ENCODE results near the gene NELFB. TPM values are rescaled to one million over a fixed set of nuclear protein-coding genes. Genes with fewer than 3 reads are reported as not detected.

NELFB gene
- total RNA-seq, 2 donors from 2014 or later = 73.3 to 86.6 TPM

DNA sequence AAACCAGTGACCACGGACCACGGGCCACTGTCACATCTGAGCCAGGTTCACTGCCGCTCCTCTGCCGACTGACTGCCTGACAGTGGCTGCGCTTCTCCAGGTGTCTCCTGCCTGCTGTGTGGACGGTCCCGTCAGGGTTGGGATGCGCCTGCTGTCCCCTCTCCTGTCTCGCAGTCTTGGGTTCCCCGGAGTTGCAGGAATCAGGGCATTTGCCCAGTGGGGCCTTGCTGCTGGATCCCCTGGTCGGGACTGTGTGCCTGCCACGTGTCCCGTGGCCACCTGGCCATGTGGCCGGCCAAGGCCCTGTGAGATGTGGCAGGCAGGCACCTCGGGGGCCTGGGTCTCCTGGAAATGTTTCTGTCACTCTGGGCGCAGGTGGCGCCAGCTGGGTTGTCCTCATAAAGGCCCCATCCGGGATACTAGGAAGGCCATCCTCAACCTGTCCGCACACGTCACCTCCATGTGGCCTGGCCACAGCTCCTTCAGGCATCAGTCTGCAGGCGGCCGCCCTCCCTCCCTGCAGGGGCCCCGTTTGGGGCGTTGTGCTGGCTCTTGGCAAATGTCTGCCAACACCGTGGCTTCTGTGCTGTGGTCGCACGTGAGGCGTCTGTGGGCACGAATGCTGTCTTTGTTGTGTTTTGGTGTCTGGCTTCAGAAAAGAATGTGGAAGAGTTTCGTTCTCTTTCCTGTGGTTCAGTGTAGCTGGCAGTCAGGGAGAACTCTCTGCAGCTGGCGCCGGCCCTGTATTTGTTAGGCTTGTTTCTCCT is 16.0 kb downstream of the NELFB start:
- DNase-seq = no peak
- H3K4me3 ChIP-seq (ENCODE audit: low read length) = no peak overlapping the region
- H3K27ac ChIP-seq (ENCODE audit: low read depth, low read length) = peak overlapping the region; percentile 4
- H3K36me3 ChIP-seq (ENCODE audit: control insufficient read depth, insufficient read depth, low read length) = peaks cover 42% of the 10 kb centered on the region
- no peak overlapping the region for H3K27ac Mint-ChIP-seq
- H3K4me1 ChIP-seq (ENCODE audit: control insufficient read depth, insufficient read depth, low read length) = peaks cover under 1% of the 10 kb centered on the region
- H3K9ac ChIP-seq (ENCODE audit: extremely low read depth, low read length, poor library complexity, severe bottlenecking) = no peak overlapping the region
- H3K9me3 ChIP-seq (ENCODE audit: control insufficient read depth, low read length) = no peaks in the 10 kb centered on the region
- H3K9me3 Mint-ChIP-seq = no peaks in the 10 kb centered on the region
- H3K36me3 Mint-ChIP-seq (ENCODE audit: low read depth) = peaks cover 37% of the 10 kb centered on the region
- H3K4me1 Mint-ChIP-seq = peaks cover 13% of the 10 kb centered on the region
- H3K27me3 ChIP-seq (ENCODE audit: control insufficient read depth, insufficient read depth, low read length, poor library complexity, severe bottlenecking) = no peaks in the 10 kb centered on the region
- 92 to 95% methylated on average over 20 to 32 of the region's 32 CpGs for WGBS, 2 experiments (ENCODE audit: insufficient coverage in 1 of 2, insufficient read length in 1 of 2)
- no peak overlapping the region for H3K4me3 Mint-ChIP-seq
- TF ChIP-seq, protein P1, sequence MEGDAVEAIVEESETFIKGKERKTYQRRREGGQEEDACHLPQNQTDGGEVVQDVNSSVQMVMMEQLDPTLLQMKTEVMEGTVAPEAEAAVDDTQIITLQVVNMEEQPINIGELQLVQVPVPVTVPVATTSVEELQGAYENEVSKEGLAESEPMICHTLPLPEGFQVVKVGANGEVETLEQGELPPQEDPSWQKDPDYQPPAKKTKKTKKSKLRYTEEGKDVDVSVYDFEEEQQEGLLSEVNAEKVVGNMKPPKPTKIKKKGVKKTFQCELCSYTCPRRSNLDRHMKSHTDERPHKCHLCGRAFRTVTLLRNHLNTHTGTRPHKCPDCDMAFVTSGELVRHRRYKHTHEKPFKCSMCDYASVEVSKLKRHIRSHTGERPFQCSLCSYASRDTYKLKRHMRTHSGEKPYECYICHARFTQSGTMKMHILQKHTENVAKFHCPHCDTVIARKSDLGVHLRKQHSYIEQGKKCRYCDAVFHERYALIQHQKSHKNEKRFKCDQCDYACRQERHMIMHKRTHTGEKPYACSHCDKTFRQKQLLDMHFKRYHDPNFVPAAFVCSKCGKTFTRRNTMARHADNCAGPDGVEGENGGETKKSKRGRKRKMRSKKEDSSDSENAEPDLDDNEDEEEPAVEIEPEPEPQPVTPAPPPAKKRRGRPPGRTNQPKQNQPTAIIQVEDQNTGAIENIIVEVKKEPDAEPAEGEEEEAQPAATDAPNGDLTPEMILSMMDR (conservative IDR thresholded peaks at IDR 0.05) = no peak
- H3K27me3 Mint-ChIP-seq (ENCODE audit: insufficient read depth) = no peaks in the 10 kb centered on the region

DNA sequence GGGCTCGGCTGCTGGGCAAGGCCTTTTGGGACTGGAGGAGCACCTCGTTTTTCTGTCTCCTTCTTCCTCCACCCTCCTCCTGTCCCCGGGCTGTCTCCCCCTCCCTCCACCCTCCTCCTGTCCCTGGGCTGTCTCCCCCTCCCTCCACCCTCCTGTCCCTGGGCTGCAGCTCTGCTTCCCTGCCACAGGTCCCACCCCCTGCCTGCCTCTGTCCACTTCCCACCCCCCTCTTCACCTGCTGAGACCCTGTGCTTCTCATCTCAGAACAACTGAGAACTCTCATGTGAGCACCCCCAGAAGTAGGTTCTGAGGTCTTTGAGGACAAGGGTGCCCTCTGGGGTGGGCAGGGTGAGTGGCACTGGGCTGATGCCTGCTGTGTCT is 16.6 kb downstream of the NELFB start:
- Histone ChIP-seq H3K4me3 (ENCODE audit: low read length) (no peak overlapping the region), H3K27ac (ENCODE audit: low read depth, low read length) (no peak overlapping the region), H3K27me3 (ENCODE audit: control insufficient read depth, insufficient read depth, low read length, poor library complexity, severe bottlenecking) (no peaks in the 10 kb centered on the region), H3K9me3 (ENCODE audit: control insufficient read depth, low read length) (no peaks in the 10 kb centered on the region), H3K9ac (ENCODE audit: extremely low read depth, low read length, poor library complexity, severe bottlenecking) (no peak overlapping the region), H3K36me3 (ENCODE audit: control insufficient read depth, insufficient read depth, low read length) (peaks cover 37% of the 10 kb centered on the region), H3K4me1 (ENCODE audit: control insufficient read depth, insufficient read depth, low read length) (peaks cover 7% of the 10 kb centered on the region)
- no peaks in the 10 kb centered on the region for H3K9me3 Mint-ChIP-seq
- 85% methylated on average over 3 of the region's 3 CpGs; no CpG with 5 or more reads in 1 of the 2 experiments for WGBS, 2 experiments (ENCODE audit: insufficient coverage in 1 of 2, insufficient read length in 1 of 2)
- no peaks in the 10 kb centered on the region for H3K27me3 Mint-ChIP-seq (ENCODE audit: insufficient read depth)
- H3K4me3 Mint-ChIP-seq = no peak overlapping the region
- DNase-seq = no peak
- peaks cover 37% of the 10 kb centered on the region for H3K36me3 Mint-ChIP-seq (ENCODE audit: low read depth)
- TF ChIP-seq, protein P1 (conservative IDR thresholded peaks at IDR 0.05) = no peak
- H3K4me1 Mint-ChIP-seq = peaks cover 15% of the 10 kb centered on the region
- H3K27ac Mint-ChIP-seq = no peak overlapping the region

DNA sequence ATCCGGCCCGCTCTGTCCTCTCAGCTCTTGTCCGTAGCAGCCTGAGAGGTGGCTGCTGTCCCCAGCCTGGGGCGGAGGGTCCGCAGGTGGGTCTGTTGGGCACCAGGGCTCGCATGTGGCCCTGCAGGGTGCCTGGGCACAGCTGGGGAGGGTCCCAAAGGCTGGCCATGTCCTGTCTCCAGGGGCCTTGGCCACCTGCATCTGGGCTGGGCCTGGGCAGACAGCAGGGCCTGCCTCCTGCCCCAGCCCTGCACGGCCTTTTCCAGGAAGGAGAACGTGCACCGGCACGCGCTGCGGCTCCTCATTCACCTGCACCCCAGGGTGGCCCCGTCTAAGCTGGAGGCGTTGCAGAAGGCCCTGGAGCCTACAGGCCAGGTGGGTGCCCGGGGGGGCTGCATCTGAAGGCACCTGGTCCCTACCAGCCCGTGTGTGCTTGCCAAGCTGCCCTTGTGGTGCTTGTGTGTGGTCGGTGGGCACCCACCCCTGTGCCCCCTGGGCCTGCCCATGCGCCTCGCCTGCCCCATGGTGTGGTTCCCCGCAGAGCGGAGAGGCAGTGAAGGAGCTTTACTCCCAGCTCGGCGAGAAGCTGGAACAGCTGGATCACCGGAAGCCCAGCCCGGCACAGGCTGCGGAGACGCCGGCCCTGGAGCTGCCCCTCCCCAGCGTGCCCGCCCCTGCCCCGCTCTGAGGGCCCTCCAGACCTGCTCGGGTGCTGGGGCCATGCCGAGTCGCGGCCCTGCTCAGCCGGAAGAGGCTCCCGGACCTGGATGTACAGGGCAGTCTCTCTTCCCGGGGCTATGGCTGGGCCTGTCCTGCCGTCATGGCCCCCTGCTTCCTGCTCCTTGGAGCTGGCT is 17.3 kb downstream of the NELFB start:
- Histone ChIP-seq H3K27me3 (ENCODE audit: control insufficient read depth, insufficient read depth, low read length, poor library complexity, severe bottlenecking) (no peaks in the 10 kb centered on the region), H3K9ac (ENCODE audit: extremely low read depth, low read length, poor library complexity, severe bottlenecking) (no peak overlapping the region), H3K4me1 (ENCODE audit: control insufficient read depth, insufficient read depth, low read length) (peaks cover 10% of the 10 kb centered on the region), H3K36me3 (ENCODE audit: control insufficient read depth, insufficient read depth, low read length) (peaks cover 34% of the 10 kb centered on the region), H3K27ac (ENCODE audit: low read depth, low read length) (no peak overlapping the region), H3K9me3 (ENCODE audit: control insufficient read depth, low read length) (no peaks in the 10 kb centered on the region), H3K4me3 (ENCODE audit: low read length) (no peak overlapping the region)
- TF ChIP-seq, protein P1 (conservative IDR thresholded peaks at IDR 0.05) = no peak
- 92 to 96% methylated on average over 27 to 39 of the region's 39 CpGs for WGBS, 2 experiments (ENCODE audit: insufficient coverage in 1 of 2, insufficient read length in 1 of 2)
- Mint-ChIP-seq H3K4me3 (no peak overlapping the region), H3K4me1 (peaks cover 20% of the 10 kb centered on the region), H3K27me3 (ENCODE audit: insufficient read depth) (no peaks in the 10 kb centered on the region), H3K9me3 (no peaks in the 10 kb centered on the region), H3K36me3 (ENCODE audit: low read depth) (peaks cover 35% of the 10 kb centered on the region), H3K27ac (no peak overlapping the region)
- no peak for DNase-seq

Data from endodermal cell (in vitro differentiated cells).